Measurements from ENCODE around the gene GRM1.

GRM1 gene

DNA sequence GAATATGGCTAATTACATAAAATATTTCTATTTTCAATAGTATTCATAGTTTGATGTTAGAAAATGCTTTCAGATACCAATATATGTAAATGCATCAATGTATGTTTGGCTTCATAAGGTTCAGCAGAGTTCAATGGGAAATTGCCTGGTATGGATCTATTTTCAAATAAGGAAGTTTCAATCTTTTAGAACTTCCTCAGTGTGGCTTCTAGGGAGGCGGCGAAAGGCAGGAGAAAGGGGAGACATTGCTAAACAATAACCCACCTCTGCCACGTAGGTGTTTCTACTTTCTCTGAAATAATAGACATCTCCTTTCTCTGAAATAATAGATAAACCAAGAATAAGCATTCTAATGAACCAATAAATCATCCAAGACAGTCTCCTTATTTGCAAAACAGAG is 277.1 kb downstream of the GRM1 start:
- H3K9me3 ChIP-seq (ENCODE audit: control insufficient read depth, insufficient read depth, low read length), result no peaks in the 10 kb centered on the region
- H3K9me2 ChIP-seq (replicated peaks; ENCODE audit: control insufficient read depth, low read length), result no peaks in the 10 kb centered on the region
- no peaks in the 10 kb centered on the region for H3K36me3 ChIP-seq (ENCODE audit: control insufficient read depth, low read length)
- TF ChIP-seq EZH2phosphoT487 (IDR thresholded peaks at IDR 0.05; ENCODE audit: borderline replicate concordance, low read length) (no peak), CTCF (IDR thresholded peaks at IDR 0.05; ENCODE audit: low read depth, low read length, poor library complexity, severe bottlenecking) (no peak)
- no peaks in the 10 kb centered on the region for H3K4me1 ChIP-seq (ENCODE audit: control insufficient read depth, low read length)
- H3K27ac ChIP-seq (ENCODE audit: low read depth, low read length), result no peak overlapping the region
- H3K27me3 ChIP-seq (ENCODE audit: control insufficient read depth, low read length), result no peaks in the 10 kb centered on the region
- no peaks in the 10 kb centered on the region for H3K79me2 ChIP-seq (ENCODE audit: control insufficient read depth, low read length)
- no peaks in the 10 kb centered on the region for H4K20me1 ChIP-seq (ENCODE audit: control insufficient read depth, insufficient read depth, low read depth, low read length)
- H3K4me3 ChIP-seq (ENCODE audit: low read length), result no peak overlapping the region
- no peak overlapping the region for H3K4me2 ChIP-seq (ENCODE audit: low read length)
- H3F3A ChIP-seq (ENCODE audit: control insufficient read depth, insufficient read depth), result no peaks in the 10 kb centered on the region

DNA sequence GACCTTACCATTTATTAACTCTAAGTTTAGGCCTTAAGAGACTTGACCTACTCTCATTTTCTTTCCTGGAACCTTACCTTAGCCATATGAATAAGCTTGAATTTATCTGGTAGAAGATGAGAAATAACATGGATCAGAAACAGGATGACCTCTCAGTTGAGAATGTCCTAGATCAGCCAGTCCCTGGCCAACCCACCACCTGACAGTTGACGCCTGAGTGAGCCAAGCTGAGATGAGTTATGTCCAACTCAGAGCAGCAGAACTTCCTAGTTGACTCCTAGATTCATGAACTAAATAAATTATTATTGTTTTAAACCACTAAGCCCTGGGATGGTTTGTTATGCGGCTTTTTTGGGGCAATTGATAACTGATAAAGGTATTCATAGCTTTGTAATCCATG is 281.8 kb downstream of the GRM1 start:
- Histone ChIP-seq H4K20me1 (ENCODE audit: control insufficient read depth, insufficient read depth, low read depth, low read length) (no peaks in the 10 kb centered on the region), H3F3A (ENCODE audit: control insufficient read depth, insufficient read depth) (no peaks in the 10 kb centered on the region), H3K36me3 (ENCODE audit: control insufficient read depth, low read length) (no peaks in the 10 kb centered on the region), H3K79me2 (ENCODE audit: control insufficient read depth, low read length) (no peaks in the 10 kb centered on the region), H3K27me3 (ENCODE audit: control insufficient read depth, low read length) (no peaks in the 10 kb centered on the region), H3K9me2 (replicated peaks; ENCODE audit: control insufficient read depth, low read length) (no peaks in the 10 kb centered on the region), H3K9me3 (ENCODE audit: control insufficient read depth, insufficient read depth, low read length) (no peaks in the 10 kb centered on the region), H3K4me2 (ENCODE audit: low read length) (no peak overlapping the region), H3K4me3 (ENCODE audit: low read length) (no peak overlapping the region), H3K27ac (ENCODE audit: low read depth, low read length) (no peak overlapping the region), H3K4me1 (ENCODE audit: control insufficient read depth, low read length) (no peaks in the 10 kb centered on the region)
- TF ChIP-seq CTCF (IDR thresholded peaks at IDR 0.05; ENCODE audit: low read depth, low read length, poor library complexity, severe bottlenecking) (no peak), EZH2phosphoT487 (IDR thresholded peaks at IDR 0.05; ENCODE audit: borderline replicate concordance, low read length) (no peak)

DNA sequence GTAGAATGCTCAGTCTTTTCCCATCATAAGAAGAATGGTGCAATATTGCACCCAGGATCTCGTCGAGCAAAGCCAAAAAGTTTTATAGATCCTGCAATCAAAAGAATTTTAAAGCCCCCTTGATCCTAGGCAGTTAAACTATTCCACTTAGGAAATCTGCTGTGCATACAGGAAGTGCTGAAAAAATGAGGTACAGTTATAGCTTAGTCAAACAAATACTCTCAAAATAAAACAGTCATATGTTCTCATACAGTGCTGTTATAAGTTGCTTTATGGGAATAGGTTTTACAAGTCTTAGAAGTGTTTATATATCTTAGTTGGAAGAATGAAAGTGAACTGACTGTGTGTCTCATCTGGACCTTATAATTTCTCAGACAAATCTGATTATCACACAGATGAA is 282.2 kb downstream of the GRM1 start:
- H3K27me3 ChIP-seq (ENCODE audit: control insufficient read depth, low read length), result no peaks in the 10 kb centered on the region
- H3K27ac ChIP-seq (ENCODE audit: low read depth, low read length), result no peak overlapping the region
- no peaks in the 10 kb centered on the region for H3K9me2 ChIP-seq (replicated peaks; ENCODE audit: control insufficient read depth, low read length)
- H3K4me3 ChIP-seq (ENCODE audit: low read length), result no peak overlapping the region
- no peaks in the 10 kb centered on the region for H3K36me3 ChIP-seq (ENCODE audit: control insufficient read depth, low read length)
- H3K4me1 ChIP-seq (ENCODE audit: control insufficient read depth, low read length), result no peaks in the 10 kb centered on the region
- TF ChIP-seq EZH2phosphoT487 (IDR thresholded peaks at IDR 0.05; ENCODE audit: borderline replicate concordance, low read length) (no peak), CTCF (IDR thresholded peaks at IDR 0.05; ENCODE audit: low read depth, low read length, poor library complexity, severe bottlenecking) (no peak)
- H3K4me2 ChIP-seq (ENCODE audit: low read length), result no peak overlapping the region
- H3F3A ChIP-seq (ENCODE audit: control insufficient read depth, insufficient read depth), result no peaks in the 10 kb centered on the region
- H4K20me1 ChIP-seq (ENCODE audit: control insufficient read depth, insufficient read depth, low read depth, low read length), result no peaks in the 10 kb centered on the region
- no peaks in the 10 kb centered on the region for H3K9me3 ChIP-seq (ENCODE audit: control insufficient read depth, insufficient read depth, low read length)
- H3K79me2 ChIP-seq (ENCODE audit: control insufficient read depth, low read length), result no peaks in the 10 kb centered on the region

- no peaks in the 10 kb centered on the region for H4K20me1 ChIP-seq (ENCODE audit: control insufficient read depth, insufficient read depth, low read depth, low read length)
- H3K4me2 ChIP-seq (ENCODE audit: low read length), result no peak overlapping the region
- no peaks in the 10 kb centered on the region for H3K27me3 ChIP-seq (ENCODE audit: control insufficient read depth, low read length)
- H3K9me3 ChIP-seq (ENCODE audit: control insufficient read depth, insufficient read depth, low read length), result no peaks in the 10 kb centered on the region
- H3K79me2 ChIP-seq (ENCODE audit: control insufficient read depth, low read length), result no peaks in the 10 kb centered on the region
- no peak overlapping the region for H3K27ac ChIP-seq (ENCODE audit: low read depth, low read length)
- H3K9me2 ChIP-seq (replicated peaks; ENCODE audit: control insufficient read depth, low read length), result no peaks in the 10 kb centered on the region
- no peaks in the 10 kb centered on the region for H3F3A ChIP-seq (ENCODE audit: control insufficient read depth, insufficient read depth)
- no peaks in the 10 kb centered on the region for H3K36me3 ChIP-seq (ENCODE audit: control insufficient read depth, low read length)
- H3K4me3 ChIP-seq (ENCODE audit: low read length), result no peak overlapping the region
- no peaks in the 10 kb centered on the region for H3K4me1 ChIP-seq (ENCODE audit: control insufficient read depth, low read length)
- TF ChIP-seq EZH2phosphoT487 (IDR thresholded peaks at IDR 0.05; ENCODE audit: borderline replicate concordance, low read length) (no peak), CTCF (IDR thresholded peaks at IDR 0.05; ENCODE audit: low read depth, low read length, poor library complexity, severe bottlenecking) (no peak)
Measured at GRCh38 chr6:146312608-146313007, 283.7 kb downstream of the GRM1 start.

Data from DOHH2 (cell line).